OCI-LY7 (cell line): ENCODE results near the gene HOXD8.

ENCODE experiments used
- CTCF ChIP-seq: fragments of 200-600 bp; sonication (generic); conservative IDR thresholded peaks from 2 replicates; pipeline ENCODE4 v1.5.1; 2014; ENCODE audit warnings: mild to moderate bottlenecking, antibody characterized with exemption, low read length, moderate library complexity, mixed read lengths
- EZH2phosphoT487 ChIP-seq: fragments of 200-600 bp; sonication (generic); IDR thresholded peaks from 2 replicates; pipeline ENCODE4 v1.6.1; 2018; ENCODE audit warnings: low read depth, borderline replicate concordance, mild to moderate bottlenecking, mixed run types, antibody characterized with exemption, low read length, moderate library complexity, mixed read lengths

GRCh38 chr2:176109946-176110345, 19.6 kb upstream of the HOXD8 start:
- TF ChIP-seq CTCF (no peak), EZH2phosphoT487 (no peak)
